KG1 (cell line): ENCODE data around the gene SMYD3.

Source experiments
- DNase-seq: peaks from one replicate; lab custom pipeline; 2025; lab: John Stamatoyannopoulos, UW

SMYD3 gene

DNA sequence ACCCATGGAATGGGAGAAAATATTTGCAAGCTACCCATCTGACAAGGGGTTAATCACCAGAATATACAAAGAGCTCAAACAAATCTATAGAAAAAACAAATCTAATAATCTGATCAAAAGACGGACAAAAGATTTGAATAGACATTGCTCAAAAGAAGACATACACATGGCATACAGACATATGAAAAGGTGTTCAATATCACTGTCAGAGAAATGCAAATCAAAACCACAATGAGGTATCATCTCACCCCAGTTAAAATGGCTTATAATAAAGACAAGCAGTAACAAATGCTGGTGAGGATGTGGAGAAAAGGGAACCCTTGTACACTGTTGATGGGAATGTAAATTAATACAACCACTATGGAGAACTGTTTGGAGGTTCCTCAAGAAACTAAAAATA lies 600.9 kb downstream of the SMYD3 start:
- no peak for DNase-seq

DNA sequence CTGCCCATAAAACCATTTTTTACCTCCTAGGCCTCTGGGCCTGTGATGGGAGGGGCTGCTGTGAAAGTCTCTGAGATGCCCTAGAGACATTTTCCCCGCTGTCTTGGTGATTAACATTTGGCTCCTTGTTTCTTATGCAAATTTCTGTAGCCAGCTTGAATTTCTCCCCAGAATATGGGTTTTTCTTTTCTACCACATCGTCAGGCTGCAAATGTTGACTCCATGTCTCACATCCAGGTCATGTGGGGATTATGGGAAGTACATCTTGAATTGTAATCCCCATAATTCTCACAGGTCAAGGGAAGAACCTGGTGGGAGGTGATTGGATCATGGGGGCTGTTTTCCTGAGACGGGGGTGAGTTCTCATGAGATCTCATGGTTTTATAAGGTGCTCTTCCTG lies 603.2 kb downstream of the SMYD3 start:
- DNase-seq = no peak

DNA sequence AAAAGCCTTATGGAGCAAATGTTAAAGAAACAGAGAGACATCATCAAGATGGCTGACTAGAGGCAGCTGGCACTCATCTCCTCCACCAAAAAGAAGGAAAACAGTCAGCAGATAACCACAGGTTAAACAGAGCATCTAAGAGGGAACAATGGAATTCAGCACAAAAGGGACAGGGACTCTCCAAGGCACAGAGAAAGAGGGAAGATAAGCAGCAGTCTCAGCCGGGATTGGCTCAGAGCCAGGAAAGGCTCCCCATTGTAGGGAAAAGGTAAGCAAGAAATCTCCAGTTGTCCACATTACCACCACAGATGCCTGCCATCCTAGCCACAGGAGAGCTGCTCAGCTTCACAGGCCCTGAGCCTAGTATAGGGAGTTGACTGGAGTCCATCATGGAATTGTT lies 605.5 kb downstream of the SMYD3 start:
- DNase-seq = no peak

DNA sequence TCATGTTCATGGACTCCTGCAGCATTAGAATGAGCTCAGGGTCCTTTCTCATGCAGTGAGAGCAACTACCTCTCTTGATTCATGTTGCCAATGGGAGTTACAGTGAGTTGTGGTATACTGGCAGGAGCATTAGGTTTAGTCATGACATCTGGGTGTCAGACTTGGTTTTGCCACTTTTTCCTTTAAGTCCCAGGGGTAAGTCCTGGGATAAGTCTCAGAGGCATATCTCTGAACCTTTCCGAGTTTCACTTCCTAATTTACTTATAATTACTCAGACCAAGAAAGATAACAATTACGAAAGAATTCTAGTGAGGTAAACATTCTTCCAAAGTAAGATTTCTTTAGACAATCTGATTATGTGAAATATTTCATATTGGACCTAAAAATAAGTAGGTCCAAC lies 606.0 kb downstream of the SMYD3 start:
- no peak for DNase-seq

DNA sequence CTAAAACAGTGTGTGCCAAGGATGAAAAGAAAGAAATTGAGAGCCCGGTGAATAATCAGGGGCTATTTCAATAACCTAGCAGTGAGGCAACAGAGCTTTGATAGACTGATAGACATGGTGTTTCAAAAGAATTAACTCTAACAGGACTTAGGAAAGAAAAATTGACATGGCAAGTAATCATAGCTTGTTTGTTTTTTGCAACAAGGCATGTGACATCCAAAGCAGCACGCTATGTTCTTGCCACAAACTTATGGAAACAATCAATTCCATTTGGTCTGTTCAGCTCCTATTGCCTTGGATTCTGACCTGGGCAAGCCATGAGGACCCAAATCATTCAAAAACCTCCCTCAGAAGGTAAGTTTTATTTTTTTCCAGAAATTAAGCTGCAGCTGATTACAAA lies 608.5 kb downstream of the SMYD3 start:
- DNase-seq = no peak

DNA sequence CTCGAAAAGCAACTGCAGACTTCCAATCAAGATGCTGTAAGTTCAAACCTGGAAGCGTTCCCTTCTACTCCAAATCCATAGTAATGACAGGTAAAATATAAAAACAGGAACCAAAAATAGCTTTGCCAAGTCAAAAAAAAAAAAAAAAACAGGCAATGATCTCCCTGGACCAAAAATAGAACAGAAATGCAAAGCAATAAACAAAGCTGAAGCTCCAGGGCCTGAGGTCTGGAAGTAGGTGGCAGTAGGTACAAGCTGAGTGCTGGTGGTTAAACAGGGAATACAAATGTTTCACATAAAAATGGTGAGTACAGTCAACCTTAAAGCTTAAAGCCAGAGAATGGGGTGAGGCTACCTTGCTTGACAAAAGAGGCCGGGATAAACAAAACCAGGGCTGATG lies 610.8 kb downstream of the SMYD3 start:
- DNase-seq = no peak

DNA sequence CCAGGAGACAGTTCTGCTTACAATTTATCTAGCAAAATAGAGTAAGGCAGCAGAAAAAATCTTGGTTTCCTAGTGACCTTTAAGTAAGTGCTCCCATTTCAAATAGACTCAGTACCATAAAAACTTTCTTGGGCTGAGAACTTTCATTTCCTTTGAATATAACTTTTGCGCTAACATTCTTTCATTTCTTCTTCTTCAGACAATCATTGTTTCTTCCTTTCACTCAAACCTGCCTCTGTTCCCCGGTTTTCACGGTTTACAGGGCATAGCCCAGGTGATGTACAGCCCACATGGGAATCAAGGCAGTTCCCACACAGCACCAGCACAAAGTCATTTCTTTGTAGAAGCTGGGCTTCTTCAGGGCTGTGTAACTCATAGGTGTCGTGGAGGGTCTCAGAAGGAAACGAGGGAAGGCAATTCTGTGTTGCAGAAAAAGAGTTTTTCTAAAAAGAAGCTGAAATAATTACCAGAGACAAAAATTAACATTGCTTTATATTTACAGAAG lies 611.6 kb downstream of the SMYD3 start:
- DNase-seq = no peak

DNA sequence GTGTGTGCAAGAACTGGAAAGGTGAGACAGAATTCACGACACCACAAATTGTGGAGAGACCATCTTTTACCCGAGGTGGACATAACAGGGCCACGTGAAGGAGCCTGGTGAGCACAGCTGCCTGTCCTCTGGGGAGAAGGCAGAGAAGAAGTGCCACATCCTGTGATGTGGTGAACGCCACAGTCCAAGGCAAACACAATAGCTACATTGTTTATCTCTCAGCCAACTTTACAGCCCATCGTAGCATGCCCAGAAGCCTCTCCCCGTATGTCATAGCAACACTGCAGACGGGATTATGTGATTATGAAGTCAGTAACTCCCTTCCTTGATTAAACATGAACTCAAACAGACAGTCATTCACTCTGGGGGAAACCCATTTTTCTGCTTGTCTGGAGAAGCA lies 612.2 kb downstream of the SMYD3 start:
- DNase-seq = no peak

DNA sequence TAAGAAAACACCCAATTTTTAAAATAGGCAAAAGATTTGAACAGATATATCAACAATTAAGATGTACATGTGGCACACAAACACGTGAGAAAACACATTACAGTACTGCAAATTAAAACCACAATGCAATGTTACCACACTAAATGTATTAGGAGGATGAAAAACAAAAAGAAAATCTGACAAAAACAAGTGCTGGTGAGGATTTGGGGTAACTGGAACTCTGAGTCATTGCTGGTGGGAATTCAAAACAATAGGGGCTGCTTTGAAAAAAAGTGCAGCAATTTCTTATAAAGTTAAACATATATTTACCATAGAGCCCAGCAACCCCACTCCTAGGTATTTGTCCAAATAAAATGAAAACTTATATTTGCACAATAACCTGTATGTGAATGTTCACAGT lies 614.1 kb downstream of the SMYD3 start:
- DNase-seq = no peak

DNA sequence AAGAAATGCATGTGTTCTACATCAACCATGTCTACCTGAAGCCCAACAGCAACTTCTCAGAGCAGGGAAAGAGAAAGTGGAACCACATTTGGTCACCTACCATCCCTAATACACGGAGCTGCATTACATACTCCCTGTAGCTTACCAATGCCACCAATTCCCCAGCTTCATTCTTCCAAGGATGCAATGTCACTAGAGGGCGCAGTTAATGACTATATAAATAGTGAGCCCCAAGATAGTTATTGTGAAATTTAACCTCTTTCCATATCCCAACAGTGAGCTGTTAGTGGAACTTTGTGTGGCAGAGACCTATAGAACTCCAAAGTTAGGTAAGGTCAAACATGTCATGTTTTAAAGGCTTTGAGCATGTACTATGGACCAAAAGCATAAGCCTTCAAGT lies 618.3 kb downstream of the SMYD3 start:
- DNase-seq = no peak

DNA sequence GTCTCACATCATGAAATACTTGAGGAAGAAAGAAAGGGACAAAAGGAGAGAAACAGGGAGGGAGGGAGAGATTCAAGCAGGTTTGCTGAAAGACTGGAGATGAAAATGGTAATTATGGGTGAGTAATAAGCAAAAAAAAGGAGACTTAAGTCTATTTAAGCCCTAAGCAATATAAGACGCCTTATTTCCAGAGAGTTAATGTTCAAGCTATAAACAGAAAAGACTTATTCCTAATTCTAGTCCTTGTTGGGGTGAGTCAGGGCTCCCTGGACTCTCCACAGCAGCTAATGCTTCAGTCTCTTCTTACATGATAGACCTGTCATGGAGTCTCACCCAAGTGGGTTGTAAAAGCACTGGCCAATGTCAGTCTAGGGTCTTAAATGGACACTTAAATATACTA lies 619.2 kb downstream of the SMYD3 start:
- no peak for DNase-seq

DNA sequence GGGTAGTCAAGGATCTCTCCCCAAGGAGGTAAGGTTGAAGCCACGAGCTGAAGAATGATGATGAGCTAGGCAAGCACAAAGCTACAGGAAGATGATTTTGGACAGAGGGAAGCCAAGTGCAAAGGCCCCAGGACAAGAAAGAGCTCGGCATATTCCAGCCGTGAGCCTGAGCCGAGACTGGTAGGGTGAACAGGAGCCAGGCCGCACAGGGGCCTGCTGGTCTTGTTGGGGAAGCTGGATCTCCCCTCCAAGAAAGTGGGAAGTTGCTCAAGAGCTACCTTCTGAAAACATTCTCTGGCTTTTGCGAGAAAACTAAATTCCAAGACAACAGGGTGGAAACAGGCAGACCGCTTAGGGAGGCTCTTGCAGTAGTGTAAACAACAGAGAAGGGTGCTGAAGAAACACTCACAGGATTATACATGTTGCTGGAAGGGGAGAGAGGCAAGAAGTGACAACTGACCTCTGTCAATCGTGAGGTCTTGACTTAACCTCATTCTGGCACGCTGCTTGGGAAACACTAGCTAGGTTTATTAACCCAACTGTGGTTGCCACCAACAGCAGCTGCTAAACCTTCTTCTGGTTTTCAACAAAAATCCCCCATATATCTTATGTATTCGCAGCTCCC lies 625.2 kb downstream of the SMYD3 start:
- no peak for DNase-seq

DNA sequence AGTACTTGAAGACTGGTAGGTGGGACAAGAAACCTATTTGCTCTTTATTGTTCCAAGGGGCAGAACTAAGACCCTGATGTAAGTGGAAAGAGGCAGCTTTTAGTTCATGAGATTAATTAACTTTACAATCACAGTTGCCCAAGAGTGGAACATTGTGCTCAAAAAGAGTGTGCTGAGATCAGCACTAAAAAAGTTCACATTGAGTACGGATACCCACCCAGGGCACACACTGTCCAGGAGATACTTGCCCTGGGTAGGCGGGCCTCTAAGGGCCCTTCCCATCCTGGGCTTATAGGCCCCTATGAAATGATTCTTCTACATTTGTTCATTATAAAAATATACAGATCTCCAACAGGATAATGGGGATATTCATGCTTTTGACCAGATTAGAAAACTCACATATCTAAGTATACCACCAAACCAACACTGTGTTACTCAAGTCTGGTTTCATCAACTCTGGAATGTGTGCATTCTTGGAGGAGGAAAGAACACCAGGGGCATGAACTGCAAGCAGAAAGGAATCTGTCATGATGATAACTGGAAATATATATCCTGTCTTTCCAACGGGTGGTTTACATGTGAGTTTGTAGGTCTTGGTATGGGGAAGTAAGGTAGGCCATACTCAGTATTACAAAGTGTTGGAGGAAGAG lies 626.2 kb downstream of the SMYD3 start:
- DNase-seq = no peak

DNA sequence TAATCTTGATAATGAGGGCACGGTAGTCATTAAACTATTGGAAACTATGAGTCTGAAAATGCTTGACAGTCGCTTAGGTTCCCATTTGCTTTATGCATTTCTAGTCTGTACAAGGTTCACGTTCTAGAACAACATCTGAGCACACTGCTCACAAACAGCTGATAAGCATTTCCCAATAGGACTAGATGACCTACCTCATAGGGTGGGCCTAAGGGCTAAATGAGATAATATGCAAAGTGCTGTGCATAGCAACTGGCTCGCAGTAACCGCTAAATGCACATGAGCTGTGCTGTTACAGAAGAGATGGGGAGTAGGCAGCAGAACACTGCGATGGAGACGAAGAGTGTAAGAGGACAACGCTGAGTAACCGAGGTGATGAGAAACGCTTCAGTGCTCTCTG lies 628.0 kb downstream of the SMYD3 start:
- no peak for DNase-seq

DNA sequence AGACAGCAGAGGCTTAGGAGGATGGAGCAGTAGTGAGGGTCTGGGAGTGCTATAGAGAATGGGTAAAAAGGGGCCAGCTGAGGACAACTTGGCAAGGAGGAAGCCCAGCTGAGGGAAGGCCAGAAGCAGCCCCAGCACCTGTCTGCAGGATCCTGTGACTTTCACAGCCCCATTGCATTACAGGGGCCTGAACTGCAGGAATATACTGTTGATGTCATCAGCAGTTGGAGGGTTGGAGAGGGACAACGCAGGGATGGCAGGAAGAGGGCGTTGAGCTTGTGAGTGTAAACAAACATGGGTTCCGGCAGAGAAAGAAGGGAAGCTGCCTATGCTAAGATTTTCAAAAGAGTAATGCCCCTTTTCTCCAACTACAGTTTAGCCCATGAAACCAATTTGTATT lies 628.5 kb downstream of the SMYD3 start:
- DNase-seq = no peak

DNA sequence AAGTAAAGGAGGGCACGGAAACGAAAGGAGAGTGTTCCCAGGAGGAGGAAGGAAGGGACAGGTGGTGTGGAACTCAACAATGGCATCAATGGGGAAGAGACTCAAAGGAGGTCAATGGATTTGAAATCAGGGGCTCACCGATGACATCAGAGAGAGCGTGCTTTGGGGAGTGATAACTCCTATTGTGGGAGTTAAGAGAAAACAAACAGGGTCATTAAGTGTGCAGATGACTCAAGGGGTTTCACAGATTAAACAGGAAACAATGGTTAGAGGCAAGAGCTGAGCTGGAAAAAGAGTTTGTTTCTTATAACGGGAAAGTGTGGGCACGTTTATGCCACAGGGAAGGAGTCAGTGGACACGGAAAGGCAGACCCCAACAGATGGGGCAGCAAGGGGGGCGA lies 629.1 kb downstream of the SMYD3 start:
- DNase-seq = no peak

DNA sequence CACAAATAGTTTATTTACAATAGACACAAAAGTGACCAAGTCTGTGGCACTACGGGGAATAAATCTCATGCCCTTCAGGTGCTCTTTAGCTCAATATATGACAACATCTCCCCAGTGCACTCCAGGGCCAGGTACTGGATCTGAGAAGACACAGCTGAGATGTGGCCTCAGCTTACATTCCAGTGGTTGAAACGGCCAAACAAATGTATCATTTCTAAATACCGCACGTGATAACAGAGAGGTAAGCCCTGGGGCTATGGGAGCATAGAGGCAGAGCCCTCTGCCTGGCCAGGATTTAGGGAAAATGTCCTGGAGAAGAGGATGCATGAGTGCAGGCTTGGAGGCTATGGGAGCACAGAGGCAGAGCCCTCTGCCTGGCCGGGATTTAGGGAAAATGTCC lies 630.5 kb downstream of the SMYD3 start:
- DNase-seq = no peak

DNA sequence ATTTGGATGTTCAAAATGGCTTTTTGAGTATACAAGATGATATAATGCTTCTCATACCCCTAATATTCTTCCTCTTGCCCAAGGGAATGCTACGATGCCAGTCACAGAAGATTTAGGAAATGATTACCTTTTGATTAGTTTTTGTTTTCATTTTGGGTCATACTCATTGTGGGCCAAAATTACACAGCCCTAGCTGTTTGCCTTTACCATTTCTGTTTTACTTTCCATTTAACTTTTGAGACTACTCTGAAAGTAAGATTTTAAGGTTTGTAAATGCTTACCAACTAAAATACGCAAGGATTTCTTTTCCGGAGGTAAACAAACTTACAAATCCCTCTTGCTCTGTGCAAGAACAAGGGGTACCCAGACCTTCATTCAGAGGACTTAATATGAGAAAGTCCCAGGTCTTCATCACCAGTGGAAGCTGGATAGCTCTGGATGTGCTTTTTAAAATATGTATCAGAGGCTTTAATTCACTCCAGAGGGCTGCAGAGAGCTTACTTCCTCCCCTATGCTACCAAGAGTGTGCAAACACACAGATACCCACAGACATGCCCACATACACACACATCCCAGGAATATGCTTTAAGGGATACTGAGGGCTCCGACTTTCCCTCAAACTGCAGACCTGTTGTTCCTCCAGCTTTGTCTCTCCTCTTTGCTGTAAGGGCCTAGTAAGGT lies 631.4 kb downstream of the SMYD3 start:
- no peak for DNase-seq

DNA sequence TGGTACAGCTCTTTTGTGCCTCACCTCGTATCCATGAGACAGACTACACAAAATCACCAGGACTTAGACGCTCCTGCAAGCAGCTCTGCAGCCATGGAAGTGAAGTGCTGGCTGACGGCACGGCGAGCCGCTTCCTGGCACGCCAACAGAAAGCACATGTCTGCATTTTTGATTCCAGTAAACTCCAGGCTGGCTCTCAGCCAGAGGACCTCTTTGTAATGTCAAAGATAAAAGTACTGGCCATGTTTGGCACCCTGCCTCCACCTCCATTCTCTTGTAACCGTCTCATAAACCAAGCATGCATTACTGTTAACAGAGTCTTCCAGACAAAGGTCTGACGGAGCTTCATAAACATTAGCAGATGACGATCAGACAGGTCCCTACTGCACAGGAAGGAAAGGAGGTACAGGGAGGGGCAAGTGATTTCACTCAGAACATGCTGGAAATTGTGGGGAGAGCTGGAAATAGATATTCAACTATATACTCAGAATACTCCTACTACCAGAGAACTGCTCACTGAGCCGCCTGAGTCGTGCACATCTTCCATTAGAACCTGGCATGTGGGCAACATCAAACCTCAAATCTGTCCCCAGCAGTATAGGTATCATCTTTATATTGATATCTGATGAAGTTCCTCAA lies 632.0 kb downstream of the SMYD3 start:
- DNase-seq = no peak

DNA sequence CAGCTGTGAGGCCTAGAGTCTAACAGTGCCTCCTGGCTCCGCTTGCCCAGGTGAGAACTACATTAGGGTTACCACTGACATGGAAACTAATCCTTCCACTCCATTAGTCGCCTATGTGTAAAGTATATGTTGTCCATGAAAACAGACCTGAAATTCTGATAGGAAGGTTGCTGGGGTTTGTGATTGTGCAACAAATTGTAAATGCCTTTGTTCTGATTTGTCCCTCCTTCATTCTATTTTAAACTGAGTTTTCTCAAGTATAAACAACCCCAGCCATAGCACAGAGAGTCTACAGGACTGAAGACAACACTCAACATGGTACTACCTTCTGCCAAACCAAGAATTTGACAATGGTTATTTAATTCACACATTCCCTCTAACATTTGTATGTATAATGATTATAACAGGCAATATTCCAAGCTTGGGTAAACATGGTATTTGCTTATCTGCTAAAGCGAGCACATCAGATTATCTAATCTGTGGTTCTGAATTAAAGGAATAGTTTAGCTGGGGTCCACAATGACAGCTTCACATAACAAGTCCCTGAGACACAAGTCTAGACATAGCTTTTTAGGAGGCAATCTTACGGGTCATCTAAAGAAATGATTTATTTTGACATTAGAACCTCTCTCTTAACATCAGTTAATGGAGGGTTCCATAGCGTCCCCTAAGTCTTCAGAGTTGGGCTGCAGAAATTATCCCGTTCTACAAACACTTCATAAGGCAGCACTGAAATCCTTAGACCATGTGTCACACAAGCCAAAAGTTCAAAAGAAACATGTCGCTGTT lies 633.0 kb downstream of the SMYD3 start:
- DNase-seq = no peak

DNA sequence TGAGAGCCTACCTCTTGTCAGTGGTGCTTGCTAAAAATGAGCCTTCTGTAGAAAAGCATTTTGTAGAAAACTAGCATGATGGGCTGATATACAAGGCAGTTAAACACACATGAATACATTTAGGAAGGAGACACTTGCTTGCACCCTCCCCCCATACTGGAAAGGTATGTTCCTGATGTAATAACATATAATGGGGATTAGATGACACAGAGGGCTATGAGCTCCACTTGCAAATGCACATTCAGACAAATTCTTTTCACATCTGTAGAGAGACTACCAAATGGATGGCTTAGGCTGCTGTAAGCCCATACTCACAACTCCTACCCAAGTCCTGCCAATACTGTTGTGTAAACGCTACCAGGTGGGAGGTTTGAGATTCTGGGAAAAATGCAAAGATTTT lies 634.0 kb downstream of the SMYD3 start:
- no peak for DNase-seq

DNA sequence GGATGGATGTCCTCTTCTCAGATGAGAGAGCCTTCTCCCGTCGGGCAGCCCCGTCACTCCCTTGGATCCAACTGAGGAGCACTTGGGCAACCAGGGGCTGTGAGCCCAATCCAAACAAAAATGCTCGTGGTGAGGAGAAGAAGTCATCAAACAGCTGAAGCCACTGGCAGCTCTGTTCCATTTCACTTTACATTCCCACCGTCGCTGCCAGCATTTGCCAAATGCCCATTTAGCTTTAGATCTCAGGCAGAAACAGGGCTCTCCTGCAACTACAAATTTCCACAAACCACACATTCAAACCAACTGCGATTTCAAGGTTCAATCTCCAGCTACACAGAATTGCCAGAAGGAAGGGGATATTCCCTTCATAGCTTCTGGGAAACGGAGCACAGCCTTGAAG lies 634.6 kb downstream of the SMYD3 start:
- DNase-seq = no peak
